HepG2 (cell line): Measurements from ENCODE around the gene WWC1. TPM values are rescaled to one million over a fixed set of nuclear protein-coding genes. Genes with fewer than 3 reads are reported as not detected.

ENCODE experiments used
- CAMTA2 ChIP-seq: sonication (generic); formaldehyde crosslinking; IDR thresholded peaks from 2 replicates; pipeline ENCODE4 v1.4.0; 2020; ENCODE audit warnings: mild to moderate bottlenecking, missing genetic modification reagents, borderline replicate concordance
- FOXO4 ChIP-seq: sonication (generic); formaldehyde crosslinking; conservative IDR thresholded peaks from 2 replicates; pipeline ENCODE4 v1.8.1; 2023; ENCODE audit warnings: missing genetic modification reagents
- IRF1 ChIP-seq: sonication (generic); formaldehyde crosslinking; IDR thresholded peaks from 2 replicates; pipeline ENCODE4 v1.4.0; 2020; ENCODE audit warnings: low read depth, mild to moderate bottlenecking, missing genetic modification reagents
- ISL2 ChIP-seq: sonication (generic); formaldehyde crosslinking; IDR thresholded peaks from 2 replicates; pipeline ENCODE4 v1.5.0; 2020; ENCODE audit warnings: missing genetic modification reagents
- KAT8 ChIP-seq: IDR thresholded peaks from 2 replicates; pipeline ENCODE4 v1.6.1; 2016; ENCODE audit warnings: missing genetic modification reagents, missing compliant biosample characterization
- KLF9 ChIP-seq: IDR thresholded peaks from 2 replicates; pipeline ENCODE4 v1.6.1; 2016; ENCODE audit warnings: low read depth
- MAFF ChIP-seq: IDR thresholded peaks from 2 replicates; pipeline ENCODE4 v1.6.1; 2011; ENCODE audit warnings: low read depth, low read length, improper control_type of control experiment
- NFE2 ChIP-seq: sonication (generic); formaldehyde crosslinking; IDR thresholded peaks from 2 replicates; pipeline ENCODE4 v1.4.0; 2020; ENCODE audit warnings: missing genetic modification reagents
- RAD51 ChIP-seq: fragments of 450-650 bp; IDR thresholded peaks from 2 replicates; pipeline ENCODE4 v1.6.1; 2016; ENCODE audit warnings: borderline replicate concordance
- REPIN1 ChIP-seq: sonication (generic); formaldehyde crosslinking; IDR thresholded peaks from 2 replicates; pipeline ENCODE4 v1.8.0; 2022; ENCODE audit warnings: missing genetic modification reagents, low read depth, mild to moderate bottlenecking, borderline replicate concordance
- REST ChIP-seq, 2 experiments: IDR thresholded peaks; 2 replicates each; pipeline ENCODE4 v1.6.1; 2011 to 2012; ENCODE audit warnings: low read length in 2 of 2, borderline replicate concordance in 1 of 2, low read depth in 1 of 2, mild to moderate bottlenecking in 1 of 2, moderate library complexity in 1 of 2
- SKI ChIP-seq: fragments of 450-650 bp; IDR thresholded peaks from one replicate; pipeline ENCODE4 v1.6.1; 2018; ENCODE audit warnings: mild to moderate bottlenecking; ENCODE audit not compliant: partially characterized antibody
- ZNF589 ChIP-seq: sonication (generic); formaldehyde crosslinking; conservative IDR thresholded peaks from 2 replicates; pipeline ENCODE4 v1.8.0; 2022; ENCODE audit warnings: mild to moderate bottlenecking, moderate library complexity, missing genetic modification reagents
- ZNF674 ChIP-seq: sonication (generic); formaldehyde crosslinking; IDR thresholded peaks from 2 replicates; pipeline ENCODE4 v1.5.0; 2020; ENCODE audit warnings: low read depth, mild to moderate bottlenecking, missing genetic modification reagents
- polyA plus RNA-seq, 8 experiments: library from polyadenylated mRNA; depleted of rRNA in 3 of 8; stranded (reverse) in 7 of 8; unstranded in 1 of 8; fragments of >200 nt; fragmentation: Illumina TruSeq in 4 of 8; extraction: Trizol in 4 of 8; gene quantifications; 2 replicates each; pipeline versions ENCODE4 v1.2.1 to v1.2.3, GENCODE V29; 2011 to 2016; ENCODE audit warnings: low read depth in 4 of 8, missing spikeins in 1 of 8, mixed read lengths in 1 of 8; ENCODE audit not compliant: insufficient read depth in 1 of 8
- total RNA-seq, 5 experiments: library from RNA; depleted of rRNA; stranded (reverse); fragments of >200 nt; fragmentation: Illumina TruSeq; extraction: Trizol; gene quantifications; 2 replicates each; pipeline ENCODE4 v1.2.3, GENCODE V29; 2016; ENCODE audit warnings: low read depth in 1 of 5
- TF ChIP-seq, protein P1 (sequence below): sonication (generic); formaldehyde crosslinking; IDR thresholded peaks from 2 replicates; pipeline ENCODE4 v1.4.0; 2020; ENCODE audit warnings: missing genetic modification reagents
- TF ChIP-seq, protein P2 (sequence below): IDR thresholded peaks from 2 replicates; pipeline ENCODE4 v1.6.1; 2016; ENCODE audit warnings: low read depth

Gene WWC1
- total and polyA plus RNA-seq, 2 of the 13 experiments (the other 11 are each of a cell fraction or from before 2014, with no cell fraction given) = 8.3 to 17.9 TPM

- TF ChIP-seq REST (IDR thresholded peaks at IDR 0.05; ENCODE audit: borderline replicate concordance in 1 of 2, low read depth in 1 of 2, low read length in 2 of 2) (peak in 1 of 2 experiments; percentile 79; a peak in 2 of 4 replicates), SKI (no peak), ZNF589 (CRISPR knock-in tag) (peak; percentile 90; the same call in 1 of the 2 replicates), IRF1 (CRISPR knock-in tag) (no peak), CAMTA2 (CRISPR knock-in tag) (no peak), ZNF674 (CRISPR knock-in tag) (no peak), KAT8 (CRISPR knock-in tag) (peak; percentile 99), NFE2 (CRISPR knock-in tag) (no peak), FOXO4 (CRISPR knock-in tag) (no peak), ISL2 (CRISPR knock-in tag) (peak; percentile 82), REPIN1 (CRISPR knock-in tag) (peak; percentile 91; the same call in 1 of the 2 replicates), KLF9 (peak; percentile 73; the same call in 1 of the 2 replicates), MAFF (no peak), RAD51 (no peak)
- TF ChIP-seq, protein P1, sequence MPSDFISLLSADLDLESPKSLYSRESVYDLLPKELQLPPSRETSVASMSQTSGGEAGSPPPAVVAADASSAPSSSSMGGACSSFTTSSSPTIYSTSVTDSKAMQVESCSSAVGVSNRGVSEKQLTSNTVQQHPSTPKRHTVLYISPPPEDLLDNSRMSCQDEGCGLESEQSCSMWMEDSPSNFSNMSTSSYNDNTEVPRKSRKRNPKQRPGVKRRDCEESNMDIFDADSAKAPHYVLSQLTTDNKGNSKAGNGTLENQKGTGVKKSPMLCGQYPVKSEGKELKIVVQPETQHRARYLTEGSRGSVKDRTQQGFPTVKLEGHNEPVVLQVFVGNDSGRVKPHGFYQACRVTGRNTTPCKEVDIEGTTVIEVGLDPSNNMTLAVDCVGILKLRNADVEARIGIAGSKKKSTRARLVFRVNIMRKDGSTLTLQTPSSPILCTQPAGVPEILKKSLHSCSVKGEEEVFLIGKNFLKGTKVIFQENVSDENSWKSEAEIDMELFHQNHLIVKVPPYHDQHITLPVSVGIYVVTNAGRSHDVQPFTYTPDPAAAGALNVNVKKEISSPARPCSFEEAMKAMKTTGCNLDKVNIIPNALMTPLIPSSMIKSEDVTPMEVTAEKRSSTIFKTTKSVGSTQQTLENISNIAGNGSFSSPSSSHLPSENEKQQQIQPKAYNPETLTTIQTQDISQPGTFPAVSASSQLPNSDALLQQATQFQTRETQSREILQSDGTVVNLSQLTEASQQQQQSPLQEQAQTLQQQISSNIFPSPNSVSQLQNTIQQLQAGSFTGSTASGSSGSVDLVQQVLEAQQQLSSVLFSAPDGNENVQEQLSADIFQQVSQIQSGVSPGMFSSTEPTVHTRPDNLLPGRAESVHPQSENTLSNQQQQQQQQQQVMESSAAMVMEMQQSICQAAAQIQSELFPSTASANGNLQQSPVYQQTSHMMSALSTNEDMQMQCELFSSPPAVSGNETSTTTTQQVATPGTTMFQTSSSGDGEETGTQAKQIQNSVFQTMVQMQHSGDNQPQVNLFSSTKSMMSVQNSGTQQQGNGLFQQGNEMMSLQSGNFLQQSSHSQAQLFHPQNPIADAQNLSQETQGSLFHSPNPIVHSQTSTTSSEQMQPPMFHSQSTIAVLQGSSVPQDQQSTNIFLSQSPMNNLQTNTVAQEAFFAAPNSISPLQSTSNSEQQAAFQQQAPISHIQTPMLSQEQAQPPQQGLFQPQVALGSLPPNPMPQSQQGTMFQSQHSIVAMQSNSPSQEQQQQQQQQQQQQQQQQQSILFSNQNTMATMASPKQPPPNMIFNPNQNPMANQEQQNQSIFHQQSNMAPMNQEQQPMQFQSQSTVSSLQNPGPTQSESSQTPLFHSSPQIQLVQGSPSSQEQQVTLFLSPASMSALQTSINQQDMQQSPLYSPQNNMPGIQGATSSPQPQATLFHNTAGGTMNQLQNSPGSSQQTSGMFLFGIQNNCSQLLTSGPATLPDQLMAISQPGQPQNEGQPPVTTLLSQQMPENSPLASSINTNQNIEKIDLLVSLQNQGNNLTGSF = no peak; the same call in 1 of the 2 replicates
- TF ChIP-seq, protein P2, sequence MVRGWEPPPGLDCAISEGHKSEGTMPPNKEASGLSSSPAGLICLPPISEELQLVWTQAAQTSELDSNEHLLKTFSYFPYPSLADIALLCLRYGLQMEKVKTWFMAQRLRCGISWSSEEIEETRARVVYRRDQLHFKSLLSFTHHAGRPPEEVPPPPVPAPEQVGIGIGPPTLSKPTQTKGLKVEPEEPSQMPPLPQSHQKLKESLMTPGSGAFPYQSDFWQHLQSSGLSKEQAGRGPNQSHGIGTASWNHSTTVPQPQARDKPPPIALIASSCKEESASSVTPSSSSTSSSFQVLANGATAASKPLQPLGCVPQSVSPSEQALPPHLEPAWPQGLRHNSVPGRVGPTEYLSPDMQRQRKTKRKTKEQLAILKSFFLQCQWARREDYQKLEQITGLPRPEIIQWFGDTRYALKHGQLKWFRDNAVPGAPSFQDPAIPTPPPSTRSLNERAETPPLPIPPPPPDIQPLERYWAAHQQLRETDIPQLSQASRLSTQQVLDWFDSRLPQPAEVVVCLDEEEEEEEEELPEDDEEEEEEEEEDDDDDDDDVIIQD = peak; percentile 63; the same call in 1 of the 2 replicates
Observed at GRCh38 chr5:168486136-168486879, 194.9 kb downstream of the WWC1 start, which contains the start of gene RARS1 (continued).
